ENCODE measurements around the gene SYT3.
"Not testable (repeated sequence)": the region's sequence is repeated elsewhere in the genome, so short reads cannot be mapped to it uniquely, and the experiment has no call there.

Gene SYT3

DNA sequence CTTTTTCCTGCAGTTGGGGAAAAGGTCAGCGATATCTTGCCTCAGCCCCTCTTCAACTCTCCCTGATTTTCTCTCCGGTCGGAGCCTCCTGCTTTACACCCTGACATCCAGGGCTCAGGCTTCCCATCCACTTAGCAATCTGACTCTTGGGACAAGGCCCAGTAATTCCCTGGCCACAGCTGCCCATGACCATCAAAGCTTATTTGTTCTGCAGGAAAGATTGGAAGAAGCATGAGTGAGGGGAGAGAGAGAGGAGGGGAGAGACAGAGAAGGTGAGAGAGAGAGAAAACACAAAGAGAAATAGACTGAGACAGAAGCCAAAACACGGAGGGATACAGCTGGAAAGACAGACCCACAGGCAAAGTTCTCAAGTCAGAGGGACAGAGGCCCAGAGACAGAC lies 13.7 kb downstream of the SYT3 start:
- H3K4me3 ChIP-seq (ENCODE audit: low read depth, low read length) = no peak overlapping the region
- TF ChIP-seq, protein P1, sequence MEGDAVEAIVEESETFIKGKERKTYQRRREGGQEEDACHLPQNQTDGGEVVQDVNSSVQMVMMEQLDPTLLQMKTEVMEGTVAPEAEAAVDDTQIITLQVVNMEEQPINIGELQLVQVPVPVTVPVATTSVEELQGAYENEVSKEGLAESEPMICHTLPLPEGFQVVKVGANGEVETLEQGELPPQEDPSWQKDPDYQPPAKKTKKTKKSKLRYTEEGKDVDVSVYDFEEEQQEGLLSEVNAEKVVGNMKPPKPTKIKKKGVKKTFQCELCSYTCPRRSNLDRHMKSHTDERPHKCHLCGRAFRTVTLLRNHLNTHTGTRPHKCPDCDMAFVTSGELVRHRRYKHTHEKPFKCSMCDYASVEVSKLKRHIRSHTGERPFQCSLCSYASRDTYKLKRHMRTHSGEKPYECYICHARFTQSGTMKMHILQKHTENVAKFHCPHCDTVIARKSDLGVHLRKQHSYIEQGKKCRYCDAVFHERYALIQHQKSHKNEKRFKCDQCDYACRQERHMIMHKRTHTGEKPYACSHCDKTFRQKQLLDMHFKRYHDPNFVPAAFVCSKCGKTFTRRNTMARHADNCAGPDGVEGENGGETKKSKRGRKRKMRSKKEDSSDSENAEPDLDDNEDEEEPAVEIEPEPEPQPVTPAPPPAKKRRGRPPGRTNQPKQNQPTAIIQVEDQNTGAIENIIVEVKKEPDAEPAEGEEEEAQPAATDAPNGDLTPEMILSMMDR (IDR thresholded peaks at IDR 0.05; ENCODE audit: low read depth, low read length) = no peak

DNA sequence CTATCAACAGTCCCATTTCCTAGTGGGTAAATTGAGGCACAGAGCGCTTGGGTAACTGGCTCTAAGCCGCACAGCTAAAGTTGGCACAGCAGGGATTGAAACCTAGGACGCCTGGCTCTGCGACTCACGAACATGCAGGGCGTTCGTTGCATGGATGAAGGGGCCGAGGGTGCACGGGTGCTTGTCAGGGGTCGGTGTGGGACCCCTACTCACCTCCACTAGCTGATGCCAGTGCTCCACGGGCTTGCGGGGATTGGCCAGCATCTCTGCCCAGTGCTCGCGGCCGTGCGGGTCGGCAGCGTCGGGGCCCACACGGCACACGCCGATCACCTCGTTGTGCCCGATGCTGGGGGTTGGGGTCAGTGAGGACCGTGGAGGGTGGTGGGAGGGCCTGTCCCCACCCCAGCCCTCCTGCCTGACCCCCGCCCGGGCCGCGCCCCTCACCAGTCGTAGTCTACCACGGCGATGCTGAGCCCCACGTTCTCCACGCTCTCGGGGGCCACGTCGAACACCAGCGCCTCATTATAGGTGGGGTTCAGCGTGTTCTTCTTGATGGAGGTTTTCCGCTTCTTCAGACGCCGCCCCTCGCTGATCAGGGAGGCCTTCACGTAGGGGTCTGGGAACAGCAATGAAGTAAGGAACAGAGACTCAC lies 14.6 kb downstream of the SYT3 start:
- TF ChIP-seq, protein P1 (IDR thresholded peaks at IDR 0.05; ENCODE audit: low read depth, low read length) = no peak
- H3K4me3 ChIP-seq (ENCODE audit: low read depth, low read length) = no peak overlapping the region

DNA sequence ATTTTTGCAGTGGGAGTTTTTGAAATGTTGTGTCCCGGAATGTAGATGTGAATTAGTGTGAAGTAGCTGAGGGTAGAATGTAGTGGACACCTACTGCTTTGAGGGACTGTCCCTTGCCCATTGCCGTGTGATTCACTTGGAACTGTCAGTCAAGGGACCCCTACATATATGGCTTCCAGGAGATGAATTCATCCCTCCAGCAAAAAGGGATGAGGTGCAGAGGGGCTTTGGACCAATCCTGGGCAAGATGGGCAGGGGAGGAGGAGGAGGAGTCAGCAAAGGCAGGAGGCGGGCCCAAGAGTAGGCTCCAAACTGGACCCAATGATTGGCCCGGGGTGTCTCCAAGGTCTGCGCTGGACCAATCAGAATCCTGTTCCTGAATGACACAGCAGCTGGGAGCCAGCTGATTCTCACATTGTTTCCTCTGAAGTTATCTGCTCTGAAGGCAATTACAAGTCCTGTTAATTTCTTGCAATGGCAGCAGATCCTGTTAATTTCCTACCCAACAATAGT lies 19.2 kb downstream of the SYT3 start:
- not testable (repeated sequence) for H3K4me3 ChIP-seq (ENCODE audit: low read depth, low read length)

DNA sequence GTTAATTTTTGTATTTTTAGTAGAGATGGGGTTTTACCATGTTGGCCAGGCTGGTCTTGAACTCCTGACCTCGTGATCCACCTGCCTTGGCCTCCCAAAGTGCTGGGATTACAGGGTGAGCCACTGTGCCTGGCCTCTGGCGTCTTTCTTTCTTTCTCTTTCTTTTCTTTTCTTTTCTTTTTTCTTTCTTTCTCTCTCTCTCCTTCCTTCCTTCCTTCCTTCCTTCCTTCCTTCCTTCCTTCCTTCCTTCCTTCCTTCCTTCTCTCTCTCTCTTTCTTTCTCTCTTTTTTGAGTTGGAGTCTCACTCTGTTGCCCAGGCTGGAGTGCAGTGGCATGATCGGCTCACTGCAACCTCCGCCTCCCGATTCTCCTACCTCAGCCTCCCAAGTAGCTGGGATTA lies 20.5 kb downstream of the SYT3 start:
- H3K4me3 ChIP-seq (ENCODE audit: low read depth, low read length) = not testable (repeated sequence)

DNA sequence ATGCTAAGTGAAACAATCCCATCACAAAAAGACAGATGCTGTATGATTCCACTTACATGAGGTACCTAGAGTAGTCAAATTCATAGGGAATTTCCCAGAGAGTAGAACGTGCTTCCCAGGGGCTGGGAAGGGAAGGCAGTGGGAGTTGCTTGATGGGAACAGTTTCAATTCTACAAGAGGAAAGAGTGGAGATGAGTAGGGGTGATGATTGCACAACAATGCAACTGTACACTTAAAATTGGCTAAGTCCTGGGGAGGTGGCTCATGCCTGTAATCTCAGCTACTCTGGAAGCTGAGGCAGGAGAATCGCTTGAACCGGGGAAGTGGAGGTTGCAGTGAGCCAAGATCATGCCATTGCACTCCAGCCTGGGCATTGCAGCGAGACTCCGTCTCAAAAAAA lies 21.3 kb downstream of the SYT3 start:
- H3K4me3 ChIP-seq (ENCODE audit: low read depth, low read length) = not testable (repeated sequence)

DNA sequence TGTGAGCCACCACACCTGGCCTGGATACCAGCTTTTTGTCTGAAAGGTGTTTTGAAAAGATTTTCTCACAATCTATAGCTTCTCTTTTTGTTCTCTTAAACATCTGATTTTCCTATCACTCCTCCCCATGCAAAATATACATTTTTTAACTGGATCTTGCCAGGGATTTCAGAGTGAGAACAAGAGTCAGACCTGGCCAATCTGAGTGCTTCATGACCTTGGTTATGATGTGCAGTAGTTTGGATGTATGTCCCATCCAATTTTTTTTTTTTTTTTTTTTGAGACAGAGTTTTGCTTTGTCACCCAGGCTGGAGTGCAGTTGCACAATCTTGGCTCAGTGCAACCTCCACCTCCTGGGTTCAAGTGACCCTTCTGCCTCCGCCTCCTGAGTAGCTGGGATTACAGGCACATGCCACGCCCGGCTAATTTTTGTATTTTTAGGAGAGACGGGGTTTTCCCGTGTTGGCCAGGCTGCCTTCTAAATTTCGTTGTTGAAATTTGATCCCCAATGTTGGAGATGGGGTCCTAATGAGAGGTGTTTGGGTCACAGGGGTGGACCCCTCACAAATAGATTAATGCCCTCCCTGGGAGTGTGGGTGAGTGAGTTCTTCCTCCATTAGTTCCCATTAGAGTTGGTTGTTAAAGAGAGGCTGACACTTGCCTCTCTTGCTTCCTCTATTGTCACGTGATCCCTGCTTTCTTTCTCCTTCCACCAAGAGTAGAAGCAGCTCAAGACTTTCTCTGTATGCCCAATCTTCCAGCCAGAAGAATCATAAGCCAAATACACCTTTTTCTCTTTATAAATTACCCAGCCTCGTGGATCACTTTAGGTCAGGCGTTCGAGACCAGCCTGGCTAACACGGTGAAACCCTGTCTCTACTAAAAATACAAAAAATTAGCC lies 26.9 kb downstream of the SYT3 start:
- not testable (repeated sequence) for H3K4me3 ChIP-seq (ENCODE audit: low read depth, low read length)

DNA sequence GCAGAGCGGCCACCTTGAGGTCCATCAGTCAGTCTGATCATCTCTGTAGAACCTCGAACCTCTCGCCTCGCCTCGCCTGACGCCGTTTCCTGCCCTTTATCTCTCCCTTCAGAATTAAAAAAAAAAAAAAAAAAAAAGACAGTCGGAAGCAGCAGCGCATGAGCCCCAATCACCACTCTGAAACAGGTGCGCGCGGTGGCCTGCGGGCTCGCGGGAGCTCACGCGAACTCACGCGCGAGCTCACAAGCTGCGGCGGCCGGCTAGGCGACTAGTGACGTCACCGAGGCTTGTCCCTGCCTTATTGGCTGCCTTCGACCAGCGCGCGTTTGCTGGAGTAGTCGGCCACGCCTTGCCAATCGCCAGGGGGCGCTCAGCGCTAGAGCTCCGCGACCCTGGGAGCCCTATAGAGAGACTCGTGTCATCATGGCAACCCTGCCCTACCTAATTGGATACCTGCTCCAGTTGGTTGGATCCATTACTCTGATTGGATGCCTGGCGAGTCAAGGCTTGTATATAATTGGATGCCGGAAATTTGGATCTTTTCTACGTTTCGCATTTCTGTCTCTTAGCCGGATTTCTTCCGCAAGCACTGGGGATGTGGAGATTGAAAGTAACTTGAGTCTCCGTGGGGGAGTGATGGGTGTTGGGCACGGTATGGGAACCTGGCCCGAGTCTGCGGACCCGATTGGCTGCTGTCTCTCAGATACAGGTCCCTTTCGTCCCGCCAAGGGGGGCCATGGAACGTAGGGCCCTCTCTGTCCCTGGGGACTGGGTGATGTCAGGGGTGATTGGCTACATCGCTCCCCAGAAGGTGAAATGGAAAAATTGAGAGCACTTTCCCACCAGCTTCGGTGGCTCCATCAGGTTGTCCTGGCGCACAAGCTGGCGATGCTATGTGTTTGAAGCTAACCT lies 31.6 kb downstream of the SYT3 start:
- no peak overlapping the region for H3K4me3 ChIP-seq (ENCODE audit: low read depth, low read length)
- TF ChIP-seq, protein P1 (IDR thresholded peaks at IDR 0.05; ENCODE audit: low read depth, low read length) = 0 out of 2 replicates have a peak, but pooled peaks have one; percentile 10

DNA sequence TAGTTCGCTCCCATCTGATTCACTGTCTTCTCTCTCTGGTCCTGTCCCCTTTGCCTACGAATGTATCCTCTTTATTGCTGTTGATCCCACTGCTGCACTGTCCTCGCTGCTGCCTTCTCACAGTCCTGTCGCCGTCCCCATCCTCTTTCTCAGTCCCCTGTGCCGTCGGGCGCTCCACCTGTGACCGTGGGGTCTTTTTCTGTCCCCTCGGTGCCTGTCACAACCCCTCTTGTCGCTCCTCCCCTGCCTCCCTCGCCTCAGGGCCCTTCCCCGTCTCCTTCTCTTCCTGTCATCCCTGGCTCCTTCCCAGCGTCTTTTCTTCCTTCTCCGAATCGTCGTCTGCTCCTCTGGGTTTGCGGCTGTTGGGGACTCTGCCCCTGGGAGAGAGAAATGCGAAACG lies 32.3 kb downstream of the SYT3 start:
- TF ChIP-seq, protein P1 (IDR thresholded peaks at IDR 0.05; ENCODE audit: low read depth, low read length) = no peak
- no peak overlapping the region for H3K4me3 ChIP-seq (ENCODE audit: low read depth, low read length)

DNA sequence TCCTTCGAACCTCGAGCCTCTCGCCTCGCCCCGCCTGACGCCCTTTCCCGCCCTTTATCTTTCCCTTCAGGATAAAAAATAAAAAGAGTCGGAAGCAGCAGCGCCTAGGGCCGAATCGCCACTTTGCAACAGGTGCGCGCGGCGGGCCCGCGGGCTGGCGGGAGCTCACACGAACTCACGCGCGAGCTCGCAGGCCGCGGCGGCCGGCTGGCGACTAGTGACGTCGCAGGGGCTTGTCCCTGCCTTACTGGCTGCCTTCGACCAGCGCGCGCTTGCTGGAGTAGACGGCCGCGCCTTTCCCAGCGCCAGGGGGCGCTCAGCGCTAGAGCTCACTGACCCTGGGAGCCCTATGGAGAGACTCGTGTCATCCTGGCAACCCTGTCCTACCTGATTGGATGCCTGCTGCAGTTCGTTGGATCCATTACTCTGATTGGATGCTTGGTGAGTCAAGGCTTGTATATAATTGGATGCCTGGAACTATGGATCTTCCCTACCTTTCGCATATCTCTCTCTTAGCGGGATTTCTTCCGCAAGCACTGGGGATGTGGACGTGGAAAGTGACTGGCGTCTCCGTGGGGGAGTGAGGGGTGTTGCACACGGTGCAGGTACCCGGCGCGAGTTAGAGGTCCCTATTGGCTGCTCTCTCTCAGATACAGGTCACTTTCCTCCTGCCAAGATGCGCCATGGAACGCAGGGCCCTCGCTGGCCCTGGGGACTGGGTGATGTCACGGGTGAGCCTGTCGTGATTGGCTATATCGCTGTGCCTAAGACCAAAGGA lies 33.4 kb downstream of the SYT3 start:
- H3K4me3 ChIP-seq (ENCODE audit: low read depth, low read length) = not testable (repeated sequence)

DNA sequence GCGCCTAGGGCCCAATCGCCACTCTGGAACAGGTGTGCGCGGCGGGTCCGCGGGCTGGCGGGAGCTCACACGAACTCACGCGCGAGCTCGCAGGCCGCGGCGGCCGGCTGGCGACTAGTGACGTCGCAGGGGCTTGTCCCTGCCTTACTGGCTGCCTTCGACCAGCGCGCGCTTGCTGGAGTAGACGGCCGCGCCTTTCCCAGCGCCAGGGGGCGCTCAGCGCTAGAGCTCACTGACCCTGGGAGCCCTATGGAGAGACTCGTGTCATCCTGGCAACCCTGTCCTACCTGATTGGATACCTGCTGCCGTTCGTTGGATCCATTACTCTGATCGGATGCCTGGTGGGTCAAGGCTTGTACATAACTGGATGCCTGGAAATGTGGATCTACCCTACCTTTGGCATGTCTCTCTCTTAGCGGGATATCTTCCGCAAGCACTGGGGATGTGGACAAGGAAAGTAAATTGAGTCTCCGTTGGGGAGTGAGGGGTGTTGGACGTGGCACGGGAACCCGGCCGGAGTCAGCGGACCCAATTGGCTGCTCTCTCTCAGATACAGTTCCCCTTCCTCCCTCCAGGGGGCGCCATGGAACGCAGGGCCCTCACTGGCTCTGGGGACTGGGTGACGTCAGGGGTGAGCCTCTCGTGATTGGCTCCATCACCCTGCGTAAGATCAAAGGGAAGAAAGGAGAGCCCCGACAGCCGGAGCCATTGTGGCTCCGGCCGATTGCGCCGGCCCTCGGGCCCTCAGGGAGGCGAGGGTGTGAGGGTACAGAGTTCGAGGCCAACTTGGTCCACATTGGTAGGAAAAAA lies 35.2 kb downstream of the SYT3 start:
- H3K4me3 ChIP-seq (ENCODE audit: low read depth, low read length) = not testable (repeated sequence)
